Keratinocyte (primary cell): ENCODE data around the gene ADH7. TPM values are rescaled to one million over a fixed set of nuclear protein-coding genes. Genes with fewer than 3 reads are reported as not detected.
A peak's percentile ranks its signal among the peaks of the same experiment; 100 is the strongest.
"Not testable (repeated sequence)": the region's sequence is repeated elsewhere in the genome, so short reads cannot be mapped to it uniquely, and the experiment has no call there.

ENCODE experiments used
- DNase-seq: peaks from one replicate; pipeline ENCODE4 v3.0.0-alpha.2; 2011; ENCODE audit warnings: low read depth, missing footprints, low spot score
- FAIRE-seq: peaks from 2 replicates; lab custom pipeline; 2011; peaks lifted over from hg19 to GRCh38; lab: Jason Lieb, UNC
- H2AFZ ChIP-seq: 2 replicates; pipeline ENCODE4 v1.6.0; 2012; ENCODE audit warnings: low read length, control low read depth, inconsistent platforms; ENCODE audit not compliant: control insufficient read depth
- H3K27ac ChIP-seq: 2 replicates; pipeline ENCODE4 v1.5.1; 2011; ENCODE audit warnings: low read length; ENCODE audit not compliant: control insufficient read depth, insufficient read depth
- H3K27me3 ChIP-seq: 3 replicates; pipeline ENCODE4 v1.6.0; 2011; ENCODE audit warnings: low read length; ENCODE audit not compliant: control insufficient read depth, insufficient read depth; ENCODE audit errors: extremely low read depth
- H3K36me3 ChIP-seq, 2 experiments: 2 replicates in 1 of 2; 3 replicates in 1 of 2; pipeline ENCODE4 v1.5.1; 2011; ENCODE audit warnings: low read length in 2 of 2, mild to moderate bottlenecking in 1 of 2; ENCODE audit not compliant: control insufficient read depth in 2 of 2, insufficient read depth in 2 of 2; ENCODE audit errors: extremely low read depth in 1 of 2
- H3K4me1 ChIP-seq: 3 replicates; pipeline ENCODE4 v1.5.1; 2011; ENCODE audit warnings: low read length; ENCODE audit not compliant: control insufficient read depth, insufficient read depth; ENCODE audit errors: extremely low read depth
- H3K4me2 ChIP-seq: 3 replicates; pipeline ENCODE4 v1.6.0; 2011; ENCODE audit warnings: low read depth, low read length; ENCODE audit not compliant: control insufficient read depth, insufficient read depth; ENCODE audit errors: extremely low read depth
- H3K4me3 ChIP-seq, 3 experiments: fragments of 200-600 bp in 1 of 3; sonication (generic) in 1 of 3; 2 replicates in 2 of 3; 3 replicates in 1 of 3; pipeline ENCODE4 v1.5.1; 2011 to 2016; ENCODE audit warnings: low read length in 3 of 3, mild to moderate bottlenecking in 3 of 3, control low read depth in 2 of 3, inconsistent platforms in 1 of 3, low read depth in 1 of 3, mixed read lengths in 1 of 3, mixed run types in 1 of 3, moderate library complexity in 1 of 3; ENCODE audit not compliant: control insufficient read depth in 2 of 3, insufficient read depth in 2 of 3; ENCODE audit errors: extremely low read depth in 1 of 3
- H3K79me2 ChIP-seq: 2 replicates; pipeline ENCODE4 v1.6.0; 2012; ENCODE audit warnings: low read length; ENCODE audit not compliant: control insufficient read depth, insufficient read depth
- H3K9ac ChIP-seq: 3 replicates; pipeline ENCODE4 v1.6.0; 2011; ENCODE audit warnings: low read length; ENCODE audit not compliant: control insufficient read depth, insufficient read depth; ENCODE audit errors: extremely low read depth
- H3K9me1 ChIP-seq: 3 replicates; pipeline ENCODE4 v1.6.0; 2011; ENCODE audit warnings: low read length; ENCODE audit not compliant: control insufficient read depth, insufficient read depth; ENCODE audit errors: extremely low read depth
- H3K9me3 ChIP-seq: 2 replicates; pipeline ENCODE4 v1.5.1; 2012; ENCODE audit warnings: low read depth, low read length; ENCODE audit not compliant: control insufficient read depth
- H4K20me1 ChIP-seq: 3 replicates; pipeline ENCODE4 v1.6.0; 2011; ENCODE audit warnings: low read length; ENCODE audit not compliant: control insufficient read depth, insufficient read depth; ENCODE audit errors: extremely low read depth
- CTCF ChIP-seq, 3 experiments: IDR thresholded peaks in 1 of 3; conservative IDR thresholded peaks in 1 of 3; optimal IDR thresholded peaks in 1 of 3; 2 replicates in 2 of 3; 3 replicates in 1 of 3; pipeline versions ENCODE3 to v1.5.1; 2011; ENCODE audit warnings: low read length in 3 of 3, mild to moderate bottlenecking in 3 of 3, moderate library complexity in 2 of 3, control low read depth in 1 of 3, inconsistent platforms in 1 of 3; ENCODE audit not compliant: insufficient read depth in 2 of 3; ENCODE audit errors: extremely low read depth in 1 of 3
- EZH2 ChIP-seq: IDR thresholded peaks from one replicate; pipeline ENCODE4 v1.6.1; 2012; ENCODE audit warnings: inconsistent platforms, mild to moderate bottlenecking, low read length, moderate library complexity
- dilution Hi-C: fragments of 300-500 bp; cut with MboI; formaldehyde crosslinking; loops from one replicate; pipeline ENCODE4 v1.7.0; 2020; ENCODE audit warnings: low sequenced_read_pairs; ENCODE audit not compliant: extremely low pct_ligation_motif_present
- polyA plus RNA-seq, 5 experiments: library from polyadenylated mRNA; depleted of rRNA in 3 of 5; stranded (reverse) in 3 of 5; stranded (forward) in 1 of 5; unstranded in 1 of 5; fragments of >200 nt; gene quantifications; 1 replicate in 1 of 5; 2 replicates in 3 of 5; 3 replicates in 1 of 5; pipeline versions ENCODE4 v1.2.1 to v1.2.3, GENCODE V29; 2011 to 2012; ENCODE audit warnings: missing spikeins in 2 of 5, low read depth in 1 of 5, low replicate concordance in 1 of 5

The ADH7 gene
- polyA plus RNA-seq, 1 donor (not counting 4 experiments of a cell fraction or from before 2014, with no cell fraction given), result 0.56 TPM

- DNase-seq, FAIRE-seq, H3K4me2 ChIP-seq, H3K4me3 ChIP-seq, H3K27me3 ChIP-seq, H2AFZ ChIP-seq, dilution Hi-C loops, H3K79me2 ChIP-seq, H3K36me3 ChIP-seq, H3K27ac ChIP-seq, H3K9ac ChIP-seq, H3K4me1 ChIP-seq, H4K20me1 ChIP-seq, H3K9me1 ChIP-seq, H3K9me3 ChIP-seq: not testable (repeated sequence)
- peak in 1 of 3 experiments; percentile 10 for TF ChIP-seq CTCF (optimal IDR thresholded peaks at IDR 0.05 in 1 of 3, IDR thresholded peaks at IDR 0.05 in 1 of 3, conservative IDR thresholded peaks at IDR 0.05 in 1 of 3; ENCODE audit: extremely low read depth in 1 of 3, insufficient read depth in 2 of 3, low read length in 3 of 3)
Measured at GRCh38 chr4:99415762-99416161, 19.4 kb downstream of the ADH7 start.

GRCh38 chr4:99414902-99415301 lies 20.2 kb downstream of the ADH7 start:
- H3K9me3 ChIP-seq, H3K9ac ChIP-seq, H3K9me1 ChIP-seq, dilution Hi-C loops, H2AFZ ChIP-seq, DNase-seq, H3K4me1 ChIP-seq, H3K27ac ChIP-seq, H3K4me2 ChIP-seq, H3K79me2 ChIP-seq, H3K4me3 ChIP-seq, H3K36me3 ChIP-seq, FAIRE-seq, H3K27me3 ChIP-seq, H4K20me1 ChIP-seq: not testable (repeated sequence)

- no peaks in the 10 kb centered on the region for H3K9me3 ChIP-seq
- FAIRE-seq, result no peak
- H3K4me2 ChIP-seq, result no peak overlapping the region
- no peaks in the 10 kb centered on the region for H4K20me1 ChIP-seq
- dilution Hi-C loops, result no loop called here
- H3K27ac ChIP-seq, result no peak overlapping the region
- no peak overlapping the region for H3K4me3 ChIP-seq
- no peak overlapping the region for H2AFZ ChIP-seq
- H3K27me3 ChIP-seq, result no peaks in the 10 kb centered on the region
- DNase-seq, result no peak
- no peak for TF ChIP-seq EZH2
- no peak for TF ChIP-seq CTCF (optimal IDR thresholded peaks at IDR 0.05 in 1 of 3, IDR thresholded peaks at IDR 0.05 in 1 of 3, conservative IDR thresholded peaks at IDR 0.05 in 1 of 3; ENCODE audit: extremely low read depth in 1 of 3, insufficient read depth in 2 of 3, low read length in 3 of 3)
- no peaks in the 10 kb centered on the region for H3K79me2 ChIP-seq
- no peaks in the 10 kb centered on the region for H3K9me1 ChIP-seq
- no peak overlapping the region for H3K9ac ChIP-seq
- no peaks in the 10 kb centered on the region for H3K4me1 ChIP-seq
- H3K36me3 ChIP-seq, result no peaks in the 10 kb centered on the region
Measured at GRCh38 chr4:99414401-99414800, 20.7 kb downstream of the ADH7 start.
